PC-3 (cell line): ENCODE data around the gene TUBGCP6.

Experiments
- EZH2 ChIP-seq: fragments of 300-600 bp; sonication (generic); IDR thresholded peaks from one replicate; pipeline ENCODE4 v1.6.1; 2017; ENCODE audit warnings: antibody characterized with exemption, mild to moderate bottlenecking, low read length; ENCODE audit not compliant: unreplicated experiment
- TF ChIP-seq, protein P1 (sequence below): fragments of 300-600 bp; sonication (generic); conservative IDR thresholded peaks from 2 replicates; pipeline ENCODE4 v1.5.1; 2017; ENCODE audit warnings: antibody characterized with exemption, low read depth, mild to moderate bottlenecking, low read length

GRCh38 chr22:50197000-50197800 is 47.6 kb downstream of the TUBGCP6 start:
- TF ChIP-seq, protein P1, sequence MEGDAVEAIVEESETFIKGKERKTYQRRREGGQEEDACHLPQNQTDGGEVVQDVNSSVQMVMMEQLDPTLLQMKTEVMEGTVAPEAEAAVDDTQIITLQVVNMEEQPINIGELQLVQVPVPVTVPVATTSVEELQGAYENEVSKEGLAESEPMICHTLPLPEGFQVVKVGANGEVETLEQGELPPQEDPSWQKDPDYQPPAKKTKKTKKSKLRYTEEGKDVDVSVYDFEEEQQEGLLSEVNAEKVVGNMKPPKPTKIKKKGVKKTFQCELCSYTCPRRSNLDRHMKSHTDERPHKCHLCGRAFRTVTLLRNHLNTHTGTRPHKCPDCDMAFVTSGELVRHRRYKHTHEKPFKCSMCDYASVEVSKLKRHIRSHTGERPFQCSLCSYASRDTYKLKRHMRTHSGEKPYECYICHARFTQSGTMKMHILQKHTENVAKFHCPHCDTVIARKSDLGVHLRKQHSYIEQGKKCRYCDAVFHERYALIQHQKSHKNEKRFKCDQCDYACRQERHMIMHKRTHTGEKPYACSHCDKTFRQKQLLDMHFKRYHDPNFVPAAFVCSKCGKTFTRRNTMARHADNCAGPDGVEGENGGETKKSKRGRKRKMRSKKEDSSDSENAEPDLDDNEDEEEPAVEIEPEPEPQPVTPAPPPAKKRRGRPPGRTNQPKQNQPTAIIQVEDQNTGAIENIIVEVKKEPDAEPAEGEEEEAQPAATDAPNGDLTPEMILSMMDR, result no peak
- no peak for TF ChIP-seq EZH2
